HepG2 (cell line): ENCODE data around the gene PLA2G4A. TPM values are rescaled to one million over a fixed set of nuclear protein-coding genes. Genes with fewer than 3 reads are reported as not detected.

Source experiments
- ATAC-seq: fragments of 200-7000 bp; cut with Tn5 transposase; 3 replicates; pipeline ENCODE4 v1.9.1; 2020; ENCODE audit warnings: mild to moderate bottlenecking, moderate library complexity
- BruUV-seq: library from RNA; stranded (reverse); fragments of 400-500 nt; replicated peaks from 2 replicates; lab custom pipeline; 2021; lab: Mats Ljungman, UMichigan
- CTCF ChIA-PET: fragments of 300-600 bp; formaldehyde crosslinking; extraction: SDS; loops from one replicate; lab custom pipeline; 2021; ENCODE audit warnings: low total read pairs, inconsistent platforms, low intra/inter-chr PET ratio; lab: Yijun Ruan, JAX
- POLR2A ChIA-PET: fragments of 350-600 bp; sonication (Branson Sonifier 250); formaldehyde crosslinking; loops from one replicate; lab custom pipeline; 2020; ENCODE audit warnings: antibody characterized with exemption, inconsistent platforms; lab: Yijun Ruan, JAX
- DNase-seq: peaks from one replicate; pipeline ENCODE4 v3.0.0-alpha.2; 2015; ENCODE audit warnings: low spot score
- FAIRE-seq: peaks from 3 replicates; lab custom pipeline; 2011; peaks lifted over from hg19 to GRCh38; lab: Jason Lieb, UNC
- H2AFZ ChIP-seq: one replicate; pipeline ENCODE4 v1.6.1; 2011; ENCODE audit warnings: low read length, inconsistent platforms
- H3K27ac ChIP-seq: fragments of 300-600 bp; 3 replicates; pipeline ENCODE4 v1.8.0; 2011; ENCODE audit warnings: mixed run types, mild to moderate bottlenecking, mixed read lengths, low read length, inconsistent platforms; ENCODE audit not compliant: insufficient read depth; ENCODE audit errors: extremely low read length
- H3K27me3 ChIP-seq, 2 experiments: fragments of 200-600 bp in 1 of 2; 2 replicates in 1 of 2; 3 replicates in 1 of 2; pipeline versions ENCODE4 v1.6.0 to v1.8.0; 2011; ENCODE audit warnings: low read length in 2 of 2, mild to moderate bottlenecking in 2 of 2, moderate library complexity in 2 of 2, inconsistent platforms in 1 of 2; ENCODE audit not compliant: insufficient read depth in 2 of 2, control insufficient read depth in 1 of 2
- H3K36me3 ChIP-seq, 2 experiments: fragments of 200-600 bp in 1 of 2; replicated peaks in 1 of 2; 2 replicates in 1 of 2; 3 replicates in 1 of 2; pipeline versions ENCODE4 v1.5.1 to v1.8.0; 2011; ENCODE audit warnings: low read length in 2 of 2, inconsistent platforms in 1 of 2; ENCODE audit not compliant: insufficient read depth in 2 of 2, control insufficient read depth in 1 of 2
- H3K4me1 ChIP-seq: 2 replicates; pipeline ENCODE4 v1.5.1; 2012; ENCODE audit warnings: low read length, inconsistent platforms; ENCODE audit not compliant: insufficient read depth
- H3K4me2 ChIP-seq: 2 replicates; pipeline ENCODE4 v1.6.0; 2011; ENCODE audit warnings: low read depth, low read length, inconsistent platforms
- H3K4me3 ChIP-seq, 3 experiments: fragments of 200-600 bp in 1 of 3; sonication (generic), shearing (Covaris generic) in 1 of 3; replicated peaks in 1 of 3; 2 replicates each; pipeline ENCODE4 v1.5.1; 2011 to 2016; ENCODE audit warnings: low read length in 3 of 3, inconsistent platforms in 2 of 3, low read depth in 2 of 3, mild to moderate bottlenecking in 2 of 3, control low read depth in 1 of 3, mixed read lengths in 1 of 3; ENCODE audit not compliant: insufficient read depth in 1 of 3
- H3K79me2 ChIP-seq: one replicate; pipeline ENCODE4 v1.6.1; 2011; ENCODE audit warnings: low read length, inconsistent platforms; ENCODE audit not compliant: insufficient read depth
- H3K9ac ChIP-seq: 2 replicates; pipeline ENCODE4 v1.6.0; 2011; ENCODE audit warnings: mild to moderate bottlenecking, low read depth, low read length, inconsistent platforms; ENCODE audit not compliant: insufficient read depth
- H3K9me3 ChIP-seq: 2 replicates; pipeline ENCODE4 v1.5.1; 2012; ENCODE audit warnings: mild to moderate bottlenecking, low read length
- H4K20me1 ChIP-seq: 2 replicates; pipeline ENCODE4 v1.6.0; 2011; ENCODE audit warnings: inconsistent platforms, mild to moderate bottlenecking, low read length, moderate library complexity; ENCODE audit not compliant: insufficient read depth
- FOXA1 ChIP-seq, 2 experiments: fragments of 450-650 bp in 1 of 2; sonication (generic) in 1 of 2; formaldehyde crosslinking in 1 of 2; IDR thresholded peaks; 2 replicates each; pipeline versions ENCODE4 v1.4.0 to v1.6.1; 2016 to 2020; ENCODE audit warnings: missing genetic modification reagents in 1 of 2
- GATAD2A ChIP-seq: IDR thresholded peaks from 2 replicates; pipeline ENCODE4 v1.6.1; 2016
- TARDBP ChIP-seq: sonication (generic); formaldehyde crosslinking; IDR thresholded peaks from 2 replicates; pipeline ENCODE4 v1.8.0; 2022; ENCODE audit warnings: mild to moderate bottlenecking, missing genetic modification reagents
- TBX3 ChIP-seq: fragments of 450-650 bp; IDR thresholded peaks from 2 replicates; pipeline ENCODE4 v1.6.1; 2017; ENCODE audit warnings: antibody characterized with exemption, mild to moderate bottlenecking, inconsistent platforms, borderline replicate concordance
- TEAD3 ChIP-seq: optimal IDR thresholded peaks from 2 replicates; pipeline ENCODE3; 2016; ENCODE audit warnings: borderline replicate concordance
- ZNF124 ChIP-seq: sonication (generic); formaldehyde crosslinking; IDR thresholded peaks from 2 replicates; pipeline ENCODE4 v1.4.0; 2020; ENCODE audit warnings: missing genetic modification reagents
- ZNF382 ChIP-seq: sonication (generic); formaldehyde crosslinking; IDR thresholded peaks from 2 replicates; pipeline ENCODE4 v1.5.0; 2020; ENCODE audit warnings: missing genetic modification reagents, mild to moderate bottlenecking, borderline replicate concordance
- ZNF510 ChIP-seq: sonication (generic); formaldehyde crosslinking; IDR thresholded peaks from 2 replicates; pipeline ENCODE4 v1.4.0; 2020; ENCODE audit warnings: low read depth, mild to moderate bottlenecking, missing genetic modification reagents
- WGBS: methylation state at CpG from one replicate; pipeline ENCODE4 v1.1.6; 2017; ENCODE audit warnings: low lambda C conversion rate; 5-methylcytosine and 5-hydroxymethylcytosine counted together
- in situ Hi-C: cut with HindIII; loops from 2 replicates; pipeline ENCODE4 v1.10.0; 2017; ENCODE audit warnings: low pct_unique_long_range_greater_than_20kb; ENCODE audit not compliant: extremely low pct_ligation_motif_present
- intact Hi-C: fragments of 100-400 bp; cut with micrococcal nuclease; formaldehyde crosslinking; loops from one replicate; pipeline ENCODE4 v1.10.0; 2022; ENCODE audit not compliant: unreplicated experiment
- polyA plus RNA-seq, 8 experiments: library from polyadenylated mRNA; depleted of rRNA in 3 of 8; stranded (reverse) in 7 of 8; unstranded in 1 of 8; fragments of >200 nt; fragmentation: Illumina TruSeq in 4 of 8; extraction: Trizol in 4 of 8; gene quantifications; 2 replicates each; pipeline versions ENCODE4 v1.2.1 to v1.2.3, GENCODE V29; 2011 to 2016; ENCODE audit warnings: low read depth in 4 of 8, missing spikeins in 1 of 8, mixed read lengths in 1 of 8; ENCODE audit not compliant: insufficient read depth in 1 of 8
- total RNA-seq, 5 experiments: library from RNA; depleted of rRNA; stranded (reverse); fragments of >200 nt; fragmentation: Illumina TruSeq; extraction: Trizol; gene quantifications; 2 replicates each; pipeline ENCODE4 v1.2.3, GENCODE V29; 2016; ENCODE audit warnings: low read depth in 1 of 5
- TF ChIP-seq, protein P1 (sequence below): sonication (generic); formaldehyde crosslinking; IDR thresholded peaks from 2 replicates; pipeline ENCODE4 v1.4.0; 2020; ENCODE audit warnings: missing genetic modification reagents
- TF ChIP-seq, protein P2 (sequence below): sonication (generic); formaldehyde crosslinking; IDR thresholded peaks from 2 replicates; pipeline ENCODE4 v1.8.1; 2023; ENCODE audit warnings: mild to moderate bottlenecking, moderate library complexity, missing genetic modification reagents

PLA2G4A gene
- total and polyA plus RNA-seq, 2 of the 13 experiments (the other 11 are each of a cell fraction or from before 2014, with no cell fraction given): not detected

DNA sequence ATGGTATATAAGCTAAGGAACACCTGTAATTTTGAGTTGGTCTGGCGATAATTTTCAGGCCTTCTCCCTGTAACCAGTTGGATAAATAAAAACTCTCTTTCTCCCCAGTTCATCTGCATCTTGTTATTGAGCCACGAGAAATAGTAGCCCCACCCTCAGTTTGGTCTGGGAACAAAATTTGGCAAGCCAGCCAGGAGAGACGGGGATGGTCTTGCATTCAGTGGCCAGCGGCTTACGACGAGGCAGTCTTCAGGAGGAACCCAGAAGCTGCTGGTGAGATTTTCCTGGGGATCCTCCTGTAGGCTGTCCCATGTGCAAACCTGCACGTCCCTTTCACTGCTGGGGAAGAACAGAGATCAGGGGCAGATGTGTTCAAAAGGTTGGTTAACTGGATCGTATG lies 174.6 kb downstream of the PLA2G4A start:
- no peak overlapping the region for H2AFZ ChIP-seq
- H3K36me3 ChIP-seq: no peaks in the 10 kb centered on the region
- BruUV-seq: no TSS peak
- intact Hi-C loops (no loop called here), in situ Hi-C loops (no loop called here)
- H3K4me1 ChIP-seq: no peaks in the 10 kb centered on the region
- no peak overlapping the region for H3K4me3 ChIP-seq
- no peak for ATAC-seq
- no peak for FAIRE-seq
- no peak for DNase-seq
- no peaks in the 10 kb centered on the region for H4K20me1 ChIP-seq
- H3K9me3 ChIP-seq: peaks cover 1% of the 10 kb centered on the region; the same call in 1 of the 2 replicates
- H3K9ac ChIP-seq: no peak overlapping the region
- no peak for TF ChIP-seq ZNF382 (CRISPR knock-in tag)
- TF ChIP-seq, protein P1, sequence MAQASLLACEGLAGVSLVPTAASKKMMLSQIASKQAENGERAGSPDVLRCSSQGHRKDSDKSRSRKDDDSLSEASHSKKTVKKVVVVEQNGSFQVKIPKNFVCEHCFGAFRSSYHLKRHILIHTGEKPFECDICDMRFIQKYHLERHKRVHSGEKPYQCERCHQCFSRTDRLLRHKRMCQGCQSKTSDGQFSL (CRISPR knock-in tag): no peak
- TF ChIP-seq, protein P2, sequence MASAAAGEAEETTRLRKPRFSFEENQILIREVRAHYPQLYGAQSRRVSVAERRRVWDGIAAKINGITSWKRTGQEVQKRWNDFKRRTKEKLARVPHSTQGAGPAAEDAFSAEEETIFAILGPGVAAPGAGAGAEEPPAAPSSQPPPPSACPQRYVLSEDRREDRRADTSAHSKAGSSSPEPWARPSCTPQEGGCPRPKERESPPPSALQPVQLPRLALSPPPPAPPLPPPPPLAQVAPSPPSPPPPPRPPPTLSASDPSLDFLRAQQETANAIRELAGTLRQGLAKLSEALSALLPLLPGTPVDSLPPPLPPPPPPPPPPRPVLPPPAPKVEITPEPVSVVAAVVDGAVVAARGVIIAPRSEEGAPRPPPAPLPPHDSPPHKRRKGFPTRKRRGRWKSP (CRISPR knock-in tag): no peak
- TF ChIP-seq, all 625 proteins: peak for 0
- POLR2A ChIA-PET: no interaction called here
- WGBS: 20% methylated on average over 7 of the region's 8 CpGs
- H3K27ac ChIP-seq: no peak overlapping the region
- H3K4me2 ChIP-seq: no peak overlapping the region
- H3K27me3 ChIP-seq: no peaks in the 10 kb centered on the region; a peak in 1 of 5 replicates
- H3K79me2 ChIP-seq: no peaks in the 10 kb centered on the region
- CTCF ChIA-PET: no interaction called here

DNA sequence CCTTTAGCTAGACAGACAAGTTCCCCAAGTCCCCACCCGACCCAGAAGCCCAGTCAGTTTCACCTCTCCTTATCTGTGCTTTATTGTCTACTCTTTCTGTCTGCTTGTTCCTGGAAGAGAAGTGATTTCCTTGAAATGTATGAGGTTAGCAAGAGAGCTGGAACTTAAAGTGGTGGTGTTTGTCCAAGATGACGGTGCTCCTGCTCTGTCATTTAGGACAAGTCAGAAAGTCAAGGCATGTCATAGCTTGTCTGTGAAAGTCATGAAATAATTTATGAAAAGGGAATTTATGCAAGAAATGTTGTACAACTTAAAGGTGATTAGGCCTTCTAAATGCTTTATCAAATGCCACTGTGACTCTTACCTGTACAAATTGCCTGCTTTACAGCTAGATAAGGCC lies 178.1 kb downstream of the PLA2G4A start:
- Histone ChIP-seq H3K27ac (no peak overlapping the region), H3K79me2 (no peaks in the 10 kb centered on the region), H3K4me3 (no peak overlapping the region), H3K4me2 (no peak overlapping the region), H3K27me3 (no peaks in the 10 kb centered on the region; a peak in 1 of 5 replicates), H3K9ac (no peak overlapping the region), H4K20me1 (no peaks in the 10 kb centered on the region), H3K4me1 (no peaks in the 10 kb centered on the region), H3K36me3 (no peaks in the 10 kb centered on the region), H3K9me3 (peaks cover 6% of the 10 kb centered on the region), H2AFZ (no peak overlapping the region)
- DNase-seq: no peak
- no TSS peak for BruUV-seq
- WGBS: 9% methylated on average over 2 of the region's 2 CpGs
- in situ Hi-C loops (no loop called here), intact Hi-C loops (no loop called here)
- TF ChIP-seq FOXA1 (IDR thresholded peaks at IDR 0.05): no peak
- TF ChIP-seq FOXA1 (CRISPR knock-in tag; IDR thresholded peaks at IDR 0.05): no peak
- no peak for TF ChIP-seq TBX3
- TF ChIP-seq ZNF124 (CRISPR knock-in tag): no peak
- no peak for TF ChIP-seq TEAD3 (CRISPR knock-in tag)
- no peak for TF ChIP-seq ZNF510 (CRISPR knock-in tag)
- no peak for TF ChIP-seq TARDBP (CRISPR knock-in tag)
- no peak for TF ChIP-seq GATAD2A
- FAIRE-seq: no peak
- no peak for ATAC-seq
- POLR2A ChIA-PET: no interaction called here
- CTCF ChIA-PET: no interaction called here
